ENCODE data around the gene ARAF.
"Not testable (repeated sequence)": the region's sequence is repeated elsewhere in the genome, so short reads cannot be mapped to it uniquely, and the experiment has no call there.

Gene ARAF

DNA sequence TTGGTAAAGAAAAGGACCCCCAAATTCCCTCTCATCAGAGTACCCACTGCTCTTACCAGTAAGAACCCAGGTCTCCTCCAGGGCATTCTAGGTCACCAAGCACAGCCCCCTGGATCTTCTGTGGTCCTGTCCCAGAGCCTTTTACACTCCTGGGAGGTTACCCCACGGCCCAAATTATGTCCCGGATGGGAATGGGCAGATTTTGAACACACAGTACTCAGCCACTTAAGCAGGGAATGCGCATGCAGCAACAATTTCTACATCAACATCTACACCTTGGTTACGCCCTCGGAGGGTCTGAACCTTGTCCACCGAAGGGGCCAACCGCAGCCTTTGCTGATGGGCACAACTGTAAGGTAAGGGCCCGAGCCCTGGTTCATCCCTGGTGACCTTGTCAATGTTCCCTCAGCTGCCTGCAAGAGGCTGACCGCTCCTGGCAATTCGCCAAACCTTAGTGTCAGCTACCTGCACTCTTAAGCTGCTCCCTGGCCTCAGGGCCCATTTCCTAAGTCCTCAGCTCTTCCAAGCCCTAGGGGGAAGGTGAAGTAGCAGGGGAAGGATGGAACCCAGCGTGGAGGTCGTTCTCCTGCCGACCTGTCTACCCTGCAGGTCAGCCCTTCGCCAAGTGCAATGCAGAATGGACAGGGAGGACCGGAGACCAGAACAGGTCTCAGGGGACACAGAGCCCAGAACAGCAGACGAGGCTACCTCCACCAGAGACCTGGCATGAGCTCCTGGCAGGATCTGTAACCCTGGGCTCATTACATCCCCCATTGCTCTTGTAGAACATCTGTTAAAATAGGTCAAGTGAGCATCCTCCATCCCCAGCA, 27.1 kb downstream of the ARAF start:
- TF ChIP-seq, protein P1, sequence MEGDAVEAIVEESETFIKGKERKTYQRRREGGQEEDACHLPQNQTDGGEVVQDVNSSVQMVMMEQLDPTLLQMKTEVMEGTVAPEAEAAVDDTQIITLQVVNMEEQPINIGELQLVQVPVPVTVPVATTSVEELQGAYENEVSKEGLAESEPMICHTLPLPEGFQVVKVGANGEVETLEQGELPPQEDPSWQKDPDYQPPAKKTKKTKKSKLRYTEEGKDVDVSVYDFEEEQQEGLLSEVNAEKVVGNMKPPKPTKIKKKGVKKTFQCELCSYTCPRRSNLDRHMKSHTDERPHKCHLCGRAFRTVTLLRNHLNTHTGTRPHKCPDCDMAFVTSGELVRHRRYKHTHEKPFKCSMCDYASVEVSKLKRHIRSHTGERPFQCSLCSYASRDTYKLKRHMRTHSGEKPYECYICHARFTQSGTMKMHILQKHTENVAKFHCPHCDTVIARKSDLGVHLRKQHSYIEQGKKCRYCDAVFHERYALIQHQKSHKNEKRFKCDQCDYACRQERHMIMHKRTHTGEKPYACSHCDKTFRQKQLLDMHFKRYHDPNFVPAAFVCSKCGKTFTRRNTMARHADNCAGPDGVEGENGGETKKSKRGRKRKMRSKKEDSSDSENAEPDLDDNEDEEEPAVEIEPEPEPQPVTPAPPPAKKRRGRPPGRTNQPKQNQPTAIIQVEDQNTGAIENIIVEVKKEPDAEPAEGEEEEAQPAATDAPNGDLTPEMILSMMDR (IDR thresholded peaks at IDR 0.05; ENCODE audit: low read depth, low read length): no peak
- H3K4me3 ChIP-seq (ENCODE audit: low read depth, low read length): no peak overlapping the region

DNA sequence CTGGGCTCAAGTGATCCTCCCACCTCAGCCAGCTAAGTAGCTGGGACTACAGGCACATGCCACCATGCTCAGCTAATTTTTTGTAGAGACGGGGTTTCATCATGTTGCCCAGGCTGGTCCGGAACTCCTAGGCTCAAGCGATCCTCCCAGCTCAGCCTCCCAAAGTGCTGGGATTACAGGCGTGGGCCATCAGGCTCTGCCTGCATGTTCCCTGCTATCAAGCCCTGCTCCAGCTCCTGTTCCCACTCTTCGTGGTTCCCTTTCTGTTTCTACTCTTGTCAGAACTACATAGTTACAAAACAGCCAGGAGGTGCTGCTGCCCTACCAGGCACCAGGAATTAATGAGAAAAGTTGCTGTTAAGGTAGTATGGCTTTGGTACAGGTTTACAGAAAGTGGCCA, 30.0 kb downstream of the ARAF start:
- H3K4me3 ChIP-seq (ENCODE audit: low read depth, low read length): no peak overlapping the region
- TF ChIP-seq, protein P1 (IDR thresholded peaks at IDR 0.05; ENCODE audit: low read depth, low read length): no peak

DNA sequence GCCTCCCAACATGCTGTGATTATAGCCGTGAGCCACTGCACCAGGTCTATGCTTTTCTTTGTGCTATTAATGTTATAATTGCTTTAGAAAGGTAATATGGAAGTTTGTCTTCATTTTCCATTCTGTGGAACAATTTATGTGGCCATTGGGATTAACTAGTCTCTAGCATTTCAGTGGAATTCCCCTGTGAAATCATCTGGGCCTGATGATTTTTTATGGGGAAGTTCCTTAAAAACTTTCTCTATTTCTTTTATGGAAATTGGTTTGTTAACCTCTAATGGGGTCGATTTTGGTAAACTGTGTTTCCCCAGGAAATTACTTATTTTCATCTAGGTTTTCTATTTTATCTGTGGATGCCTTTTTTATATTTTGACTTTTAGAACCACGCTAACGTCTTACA, 32.5 kb downstream of the ARAF start:
- TF ChIP-seq, protein P1 (IDR thresholded peaks at IDR 0.05; ENCODE audit: low read depth, low read length): no peak
- no peak overlapping the region for H3K4me3 ChIP-seq (ENCODE audit: low read depth, low read length)

DNA sequence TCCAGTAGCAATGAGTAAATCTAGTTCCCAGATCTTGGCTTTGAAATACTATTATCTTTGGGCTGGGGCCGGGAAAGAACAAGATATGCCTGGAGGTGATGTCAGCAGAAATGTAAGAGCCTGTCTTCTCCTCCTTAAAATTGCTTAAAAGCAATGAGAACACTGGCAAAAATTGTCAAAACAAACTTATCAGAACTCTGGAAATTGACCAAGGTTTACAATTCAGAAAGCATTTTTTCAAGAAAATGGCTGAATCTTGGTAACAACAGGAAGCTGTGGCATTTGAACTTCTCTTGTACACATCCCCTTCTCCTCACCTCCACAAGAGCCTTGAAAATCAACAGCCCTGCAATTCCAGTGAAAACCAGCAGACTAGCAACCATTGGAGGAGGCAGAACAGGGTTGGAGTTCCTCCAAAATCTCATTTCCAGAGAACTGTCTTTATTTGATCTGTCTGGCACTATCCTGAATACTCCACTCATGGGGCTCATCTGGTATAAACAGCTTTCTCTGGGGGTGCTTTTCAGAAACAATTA, 34.8 kb downstream of the ARAF start:
- no peak overlapping the region for H3K4me3 ChIP-seq (ENCODE audit: low read depth, low read length)
- TF ChIP-seq, protein P1 (IDR thresholded peaks at IDR 0.05; ENCODE audit: low read depth, low read length): no peak

DNA sequence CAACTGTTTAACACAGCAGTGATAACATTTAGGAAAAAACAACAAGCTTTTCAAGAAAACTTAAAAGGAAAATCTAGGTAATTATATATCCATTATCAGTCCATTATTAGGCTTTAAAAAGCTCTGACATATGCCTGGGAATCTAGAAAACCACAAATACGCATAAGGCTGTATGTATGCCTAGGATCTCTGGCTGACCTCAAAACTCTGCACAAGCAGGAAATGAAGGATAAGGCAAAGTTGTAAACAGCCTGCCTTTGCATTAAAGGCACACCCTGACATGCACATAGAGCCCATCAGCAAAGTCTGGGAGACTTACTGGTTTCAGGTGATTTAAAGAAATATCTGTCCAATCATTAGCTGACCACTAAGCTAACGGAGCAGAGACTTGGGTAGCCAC, 35.3 kb downstream of the ARAF start:
- H3K4me3 ChIP-seq (ENCODE audit: low read depth, low read length): no peak overlapping the region
- TF ChIP-seq, protein P1 (IDR thresholded peaks at IDR 0.05; ENCODE audit: low read depth, low read length): no peak

DNA sequence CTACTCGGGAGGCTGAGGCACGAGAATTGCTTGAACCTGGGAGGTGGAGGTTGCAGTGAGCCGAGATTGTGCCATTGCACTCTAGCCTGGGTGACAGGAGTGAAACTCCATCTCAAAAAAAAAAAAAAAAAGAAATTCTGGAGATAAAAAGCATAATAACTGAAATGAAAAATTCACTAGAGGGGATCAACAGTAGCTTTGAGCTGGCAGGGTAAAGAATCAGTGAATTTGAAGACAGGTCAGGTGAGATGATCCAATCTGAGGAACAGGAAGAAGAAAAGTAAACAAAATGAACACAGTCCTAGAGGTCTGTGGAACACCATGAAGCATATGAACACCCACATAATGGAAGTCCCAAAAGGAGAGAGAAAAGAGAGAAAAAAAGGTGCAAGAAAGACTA, 36.2 kb downstream of the ARAF start:
- TF ChIP-seq, protein P1 (IDR thresholded peaks at IDR 0.05; ENCODE audit: low read depth, low read length): no peak
- no peak overlapping the region for H3K4me3 ChIP-seq (ENCODE audit: low read depth, low read length)

DNA sequence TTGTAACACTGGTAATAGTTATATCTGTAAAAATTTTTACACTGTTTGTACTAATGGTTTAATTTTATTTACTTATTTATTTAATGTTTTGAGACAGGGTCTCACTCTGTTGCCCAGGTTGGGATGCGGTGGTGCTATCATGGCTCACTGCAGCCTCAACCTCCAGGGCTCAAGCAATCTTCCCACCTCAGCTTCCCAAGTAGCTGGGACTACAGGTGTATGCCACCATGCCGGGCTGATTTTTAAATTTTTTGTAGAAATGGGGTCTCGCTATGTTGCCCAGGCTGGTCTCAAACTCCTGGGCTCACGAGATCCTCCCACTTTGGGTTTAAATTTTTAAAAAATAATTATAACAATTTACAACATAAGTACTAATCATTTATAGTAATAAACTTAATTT, 42.1 kb downstream of the ARAF start:
- not testable (repeated sequence) for H3K4me3 ChIP-seq (ENCODE audit: low read depth, low read length)

All from WI38 (cell line).